ENCODE results near the gene MAPKAP1. TPM values are rescaled to one million over a fixed set of nuclear protein-coding genes. Genes with fewer than 3 reads are reported as not detected.

Gene MAPKAP1
- total RNA-seq, 4 donors from 2014 or later = 54.1 to 195 (median 61.9) TPM

GRCh38 chr9:125431741-125432271 is 275.2 kb downstream of the MAPKAP1 start:
- H3K36me3 ChIP-seq = no peaks in the 10 kb centered on the region
- H3K9me3 ChIP-seq = no peaks in the 10 kb centered on the region
- H3K4me3 ChIP-seq = no peak overlapping the region
- TF ChIP-seq, protein P1, sequence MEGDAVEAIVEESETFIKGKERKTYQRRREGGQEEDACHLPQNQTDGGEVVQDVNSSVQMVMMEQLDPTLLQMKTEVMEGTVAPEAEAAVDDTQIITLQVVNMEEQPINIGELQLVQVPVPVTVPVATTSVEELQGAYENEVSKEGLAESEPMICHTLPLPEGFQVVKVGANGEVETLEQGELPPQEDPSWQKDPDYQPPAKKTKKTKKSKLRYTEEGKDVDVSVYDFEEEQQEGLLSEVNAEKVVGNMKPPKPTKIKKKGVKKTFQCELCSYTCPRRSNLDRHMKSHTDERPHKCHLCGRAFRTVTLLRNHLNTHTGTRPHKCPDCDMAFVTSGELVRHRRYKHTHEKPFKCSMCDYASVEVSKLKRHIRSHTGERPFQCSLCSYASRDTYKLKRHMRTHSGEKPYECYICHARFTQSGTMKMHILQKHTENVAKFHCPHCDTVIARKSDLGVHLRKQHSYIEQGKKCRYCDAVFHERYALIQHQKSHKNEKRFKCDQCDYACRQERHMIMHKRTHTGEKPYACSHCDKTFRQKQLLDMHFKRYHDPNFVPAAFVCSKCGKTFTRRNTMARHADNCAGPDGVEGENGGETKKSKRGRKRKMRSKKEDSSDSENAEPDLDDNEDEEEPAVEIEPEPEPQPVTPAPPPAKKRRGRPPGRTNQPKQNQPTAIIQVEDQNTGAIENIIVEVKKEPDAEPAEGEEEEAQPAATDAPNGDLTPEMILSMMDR (IDR thresholded peaks at IDR 0.05) = no peak
- TF ChIP-seq POLR2A (IDR thresholded peaks at IDR 0.05) = no peak
- DNase-seq = no peak
- H3K4me1 ChIP-seq = no peaks in the 10 kb centered on the region
- H3K27ac ChIP-seq = no peak overlapping the region
- no peaks in the 10 kb centered on the region for H3K27me3 ChIP-seq
- intact Hi-C loops (cut with DNase I; ENCODE audit: low total_unique reads) = no loop called here

DNA sequence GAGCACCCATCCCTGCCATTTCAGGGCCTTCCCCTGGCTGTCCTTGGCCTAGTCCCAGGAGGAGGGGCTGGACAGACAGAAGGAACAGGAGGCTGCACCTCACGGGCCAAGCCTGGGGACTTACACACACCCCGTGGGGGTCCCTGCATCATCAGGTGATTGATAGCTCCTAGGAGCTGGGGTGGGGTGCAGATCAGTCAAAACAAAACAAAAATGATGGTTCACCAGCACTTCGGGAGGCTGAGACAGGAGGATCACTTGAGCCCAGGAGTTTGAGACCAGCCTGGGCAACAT is 276.0 kb downstream of the MAPKAP1 start:
- TF ChIP-seq, protein P1 (IDR thresholded peaks at IDR 0.05) = no peak
- TF ChIP-seq POLR2A (IDR thresholded peaks at IDR 0.05) = no peak
- no peak for DNase-seq
- Histone ChIP-seq H3K4me1 (no peaks in the 10 kb centered on the region), H3K36me3 (no peaks in the 10 kb centered on the region), H3K4me3 (no peak overlapping the region), H3K27ac (no peak overlapping the region), H3K9me3 (no peaks in the 10 kb centered on the region), H3K27me3 (no peaks in the 10 kb centered on the region)
- intact Hi-C loops (cut with DNase I; ENCODE audit: low total_unique reads) = no loop called here

- no peak for DNase-seq
- Histone ChIP-seq H3K4me1 (no peaks in the 10 kb centered on the region), H3K9me3 (no peaks in the 10 kb centered on the region), H3K27ac (no peak overlapping the region), H3K4me3 (no peak overlapping the region), H3K36me3 (no peaks in the 10 kb centered on the region), H3K27me3 (no peaks in the 10 kb centered on the region)
- TF ChIP-seq, protein P1 (IDR thresholded peaks at IDR 0.05) = no peak
- TF ChIP-seq POLR2A (IDR thresholded peaks at IDR 0.05) = no peak
- intact Hi-C loops (cut with DNase I; ENCODE audit: low total_unique reads) = no loop called here
Observed at GRCh38 chr9:125430161-125431011, 276.6 kb downstream of the MAPKAP1 start.

- Histone ChIP-seq H3K36me3 (no peaks in the 10 kb centered on the region), H3K27ac (no peak overlapping the region), H3K27me3 (no peaks in the 10 kb centered on the region), H3K9me3 (no peaks in the 10 kb centered on the region), H3K4me3 (no peak overlapping the region), H3K4me1 (no peaks in the 10 kb centered on the region)
- no peak for TF ChIP-seq POLR2A (IDR thresholded peaks at IDR 0.05)
- TF ChIP-seq, protein P1 (IDR thresholded peaks at IDR 0.05) = no peak
- DNase-seq = no peak
- intact Hi-C loops (cut with DNase I; ENCODE audit: low total_unique reads) = no loop called here
Observed at GRCh38 chr9:125429476-125430160, 277.4 kb downstream of the MAPKAP1 start.

GRCh38 chr9:125428902-125429467 is 278.0 kb downstream of the MAPKAP1 start:
- H3K4me3 ChIP-seq = no peak overlapping the region
- H3K27ac ChIP-seq = no peak overlapping the region
- H3K4me1 ChIP-seq = no peaks in the 10 kb centered on the region
- no peaks in the 10 kb centered on the region for H3K27me3 ChIP-seq
- no peak for DNase-seq
- TF ChIP-seq POLR2A (IDR thresholded peaks at IDR 0.05) = no peak
- TF ChIP-seq, protein P1 (IDR thresholded peaks at IDR 0.05) = no peak
- no peaks in the 10 kb centered on the region for H3K9me3 ChIP-seq
- no peaks in the 10 kb centered on the region for H3K36me3 ChIP-seq
- intact Hi-C loops (cut with DNase I; ENCODE audit: low total_unique reads) = no loop called here
